GM21717 (cell line): Measurements from ENCODE around the gene B3GAT3.
"Not testable (repeated sequence)": the region's sequence is repeated elsewhere in the genome, so short reads cannot be mapped to it uniquely, and the experiment has no call there.

Experiments
- ATAC-seq: cut with Tn5 transposase; IDR thresholded peaks from one replicate; pipeline ENCODE4 v1.9.1; 2021; ENCODE audit warnings: mild to moderate bottlenecking, moderate library complexity; ENCODE audit not compliant: unreplicated experiment

Gene B3GAT3

GRCh38 chr11:62604460-62605120, 17.2 kb downstream of the B3GAT3 start:
- no peak for ATAC-seq

- ATAC-seq = no peak
Measured at GRCh38 chr11:62603776-62604299, 17.9 kb downstream of the B3GAT3 start.

- ATAC-seq = no peak
Measured at GRCh38 chr11:62603072-62603408, 18.7 kb downstream of the B3GAT3 start.

- ATAC-seq = no peak
Measured at GRCh38 chr11:62602141-62603071, 19.4 kb downstream of the B3GAT3 start.

GRCh38 chr11:62601372-62602140, 20.2 kb downstream of the B3GAT3 start, which contains the start of gene MTA2:
MTA2 (minus strand) TSS chr11:62601865; CDS start chr11:62601450, 415 bp downstream.
- peak; percentile 64 for ATAC-seq

- ATAC-seq = peak; percentile 10
Measured at GRCh38 chr11:62601122-62601371, 20.7 kb downstream of the B3GAT3 start.

- no peak for ATAC-seq
Measured at GRCh38 chr11:62600367-62601121, 21.2 kb downstream of the B3GAT3 start.

- no peak for ATAC-seq
Measured at GRCh38 chr11:62599901-62600300, 21.9 kb downstream of the B3GAT3 start.

- peak; percentile 37 for ATAC-seq
Measured at GRCh38 chr11:62599069-62599696, 22.6 kb downstream of the B3GAT3 start.

- ATAC-seq = no peak
Measured at GRCh38 chr11:62595124-62595523, 26.7 kb downstream of the B3GAT3 start.

GRCh38 chr11:62593434-62594044, 28.2 kb downstream of the B3GAT3 start:
- no peak for ATAC-seq

- ATAC-seq = no peak
Measured at GRCh38 chr11:62592989-62593421, 28.8 kb downstream of the B3GAT3 start.

- ATAC-seq = no peak
Measured at GRCh38 chr11:62592146-62592815, 29.5 kb downstream of the B3GAT3 start.

- peak; percentile 80 for ATAC-seq
Measured at GRCh38 chr11:62591448-62592145, 30.2 kb downstream of the B3GAT3 start, which contains the start of gene TUT1. TUT1 (minus strand) TSS chr11:62591523; CDS start chr11:62591485, 38 bp downstream.

- ATAC-seq = no peak
Measured at GRCh38 chr11:62588966-62589637, 32.7 kb downstream of the B3GAT3 start.

GRCh38 chr11:62585356-62585755, 36.4 kb downstream of the B3GAT3 start:
- ATAC-seq = not testable (repeated sequence)

- not testable (repeated sequence) for ATAC-seq
Measured at GRCh38 chr11:62581735-62582134, 40.1 kb downstream of the B3GAT3 start.
